Measurements from ENCODE around the gene NTM.

DNA sequence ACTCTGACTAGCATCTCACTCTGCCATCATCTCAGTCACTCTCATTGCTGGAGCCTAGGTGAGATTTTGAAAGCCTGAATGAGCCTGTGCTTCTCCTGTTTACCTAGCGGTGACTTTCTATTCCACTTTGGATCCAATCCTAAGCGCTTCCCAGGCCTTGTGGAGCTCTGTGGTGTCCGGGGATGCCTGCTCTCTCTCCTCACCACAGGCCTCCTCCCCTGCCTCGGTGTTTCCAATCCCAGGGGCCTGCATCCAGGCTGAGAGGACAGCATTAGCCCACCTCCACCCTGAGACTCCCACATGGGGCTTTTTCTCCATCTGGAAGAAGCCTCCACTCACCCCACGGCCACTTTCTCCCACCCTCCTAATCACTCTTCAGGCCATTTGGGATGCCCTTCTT is 380.3 kb downstream of the NTM start:
- TF ChIP-seq, protein P1, sequence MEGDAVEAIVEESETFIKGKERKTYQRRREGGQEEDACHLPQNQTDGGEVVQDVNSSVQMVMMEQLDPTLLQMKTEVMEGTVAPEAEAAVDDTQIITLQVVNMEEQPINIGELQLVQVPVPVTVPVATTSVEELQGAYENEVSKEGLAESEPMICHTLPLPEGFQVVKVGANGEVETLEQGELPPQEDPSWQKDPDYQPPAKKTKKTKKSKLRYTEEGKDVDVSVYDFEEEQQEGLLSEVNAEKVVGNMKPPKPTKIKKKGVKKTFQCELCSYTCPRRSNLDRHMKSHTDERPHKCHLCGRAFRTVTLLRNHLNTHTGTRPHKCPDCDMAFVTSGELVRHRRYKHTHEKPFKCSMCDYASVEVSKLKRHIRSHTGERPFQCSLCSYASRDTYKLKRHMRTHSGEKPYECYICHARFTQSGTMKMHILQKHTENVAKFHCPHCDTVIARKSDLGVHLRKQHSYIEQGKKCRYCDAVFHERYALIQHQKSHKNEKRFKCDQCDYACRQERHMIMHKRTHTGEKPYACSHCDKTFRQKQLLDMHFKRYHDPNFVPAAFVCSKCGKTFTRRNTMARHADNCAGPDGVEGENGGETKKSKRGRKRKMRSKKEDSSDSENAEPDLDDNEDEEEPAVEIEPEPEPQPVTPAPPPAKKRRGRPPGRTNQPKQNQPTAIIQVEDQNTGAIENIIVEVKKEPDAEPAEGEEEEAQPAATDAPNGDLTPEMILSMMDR (IDR thresholded peaks at IDR 0.05) = no peak
- no peak for TF ChIP-seq POLR2A (IDR thresholded peaks at IDR 0.05)
